Neural cell (in vitro differentiated cells): ENCODE data around the gene OR2F1.

Experiments
- CTCF ChIP-seq: fragments of 450-650 bp; IDR thresholded peaks from 2 replicates; pipeline ENCODE4 v1.5.1; 2014; ENCODE audit warnings: antibody characterized with exemption, mild to moderate bottlenecking, moderate library complexity; ENCODE audit not compliant: poor library complexity, severe bottlenecking
- EP300 ChIP-seq: fragments of 450-650 bp; conservative IDR thresholded peaks from 2 replicates; pipeline ENCODE4 v1.6.1; 2014; ENCODE audit warnings: antibody characterized with exemption, mild to moderate bottlenecking, moderate library complexity; ENCODE audit not compliant: poor library complexity, severe bottlenecking
- EZH2 ChIP-seq: fragments of 200-600, 300-800 bp; shearing (Covaris generic), sonication (generic); IDR thresholded peaks from 2 replicates; pipeline ENCODE4 v1.6.1; 2014; ENCODE audit warnings: antibody characterized with exemption, low read length, borderline replicate concordance, mild to moderate bottlenecking; ENCODE audit not compliant: insufficient read depth, poor library complexity, severe bottlenecking

- no peak for TF ChIP-seq EZH2
- no peak for TF ChIP-seq CTCF
- TF ChIP-seq EP300: no peak
Observed at GRCh38 chr7:143905509-143905908, 49.1 kb upstream of the OR2F1 start.
